Neural cell (in vitro differentiated cells): ENCODE data around the gene MUL1. TPM values are rescaled to one million over a fixed set of nuclear protein-coding genes. Genes with fewer than 3 reads are reported as not detected.

Source experiments
- H2AFZ ChIP-seq: fragments of 200-600, 300-800 bp; sonication (generic), shearing (Covaris generic); 2 replicates; pipeline ENCODE4 v1.6.0; 2014; ENCODE audit warnings: low read depth, mild to moderate bottlenecking, antibody characterized with exemption, low read length, moderate library complexity
- H3F3A ChIP-seq: fragments of 200-600 bp; shearing (Covaris generic); 2 replicates; pipeline ENCODE4 v1.6.1; 2016; ENCODE audit warnings: mild to moderate bottlenecking, moderate library complexity, mixed read lengths, antibody characterized with exemption, low read length; ENCODE audit not compliant: insufficient read depth, poor library complexity, severe bottlenecking
- H3K27ac ChIP-seq: fragments of 200-600, 300-800 bp; sonication (generic), shearing (Covaris generic); 2 replicates; pipeline ENCODE4 v1.5.1; 2014; ENCODE audit warnings: mild to moderate bottlenecking, low read length, moderate library complexity
- H3K27me3 ChIP-seq: fragments of 300-800, 200-600 bp; sonication (generic), shearing (Covaris generic); 2 replicates; pipeline ENCODE4 v1.6.0; 2014; ENCODE audit warnings: mild to moderate bottlenecking, low read depth, low read length, moderate library complexity; ENCODE audit not compliant: insufficient read depth
- H3K36me3 ChIP-seq: fragments of 300-800, 200-600 bp; sonication (generic), shearing (Covaris generic); 2 replicates; pipeline ENCODE4 v1.5.1; 2014; ENCODE audit warnings: mild to moderate bottlenecking, antibody characterized with exemption, low read length, moderate library complexity; ENCODE audit not compliant: insufficient read depth
- H3K4me2 ChIP-seq: fragments of 300-800, 200-600 bp; sonication (generic), shearing (Covaris generic); 2 replicates; pipeline ENCODE4 v1.6.0; 2014; ENCODE audit warnings: mild to moderate bottlenecking, low read length
- H3K4me3 ChIP-seq: fragments of 300-800, 200-600 bp; sonication (generic), shearing (Covaris generic); 2 replicates; pipeline ENCODE4 v1.5.1; 2014; ENCODE audit warnings: mild to moderate bottlenecking, low read length, moderate library complexity
- H3K79me2 ChIP-seq: fragments of 200-600 bp; shearing (Covaris generic); replicated peaks from 2 replicates; pipeline ENCODE4 v1.6.0; 2014; ENCODE audit warnings: mild to moderate bottlenecking, low read length, moderate library complexity; ENCODE audit not compliant: insufficient read depth
- H3K9ac ChIP-seq: fragments of 300-800, 200-600 bp; sonication (generic), shearing (Covaris generic); 2 replicates; pipeline ENCODE4 v1.6.1; 2016; ENCODE audit warnings: mild to moderate bottlenecking, low read length, mixed read lengths
- H3K9me2 ChIP-seq: fragments of 200-600 bp; shearing (Covaris generic); 2 replicates; pipeline ENCODE4 v1.6.1; 2016; ENCODE audit warnings: mild to moderate bottlenecking, low read length, mixed read lengths; ENCODE audit not compliant: insufficient read depth
- H3K9me3 ChIP-seq: fragments of 200-600, 300-800 bp; sonication (generic), shearing (Covaris generic); 2 replicates; pipeline ENCODE4 v1.6.1; 2016; ENCODE audit warnings: mild to moderate bottlenecking, mixed run types, low read length, moderate library complexity, mixed read lengths
- H4K20me1 ChIP-seq: fragments of 200-600 bp; shearing (Covaris generic); 2 replicates; pipeline ENCODE4 v1.6.1; 2016; ENCODE audit warnings: mild to moderate bottlenecking, mixed run types; ENCODE audit not compliant: insufficient read depth
- CTCF ChIP-seq: fragments of 450-650 bp; IDR thresholded peaks from 2 replicates; pipeline ENCODE4 v1.5.1; 2014; ENCODE audit warnings: antibody characterized with exemption, mild to moderate bottlenecking, moderate library complexity; ENCODE audit not compliant: poor library complexity, severe bottlenecking
- EP300 ChIP-seq: fragments of 450-650 bp; conservative IDR thresholded peaks from 2 replicates; pipeline ENCODE4 v1.6.1; 2014; ENCODE audit warnings: antibody characterized with exemption, mild to moderate bottlenecking, moderate library complexity; ENCODE audit not compliant: poor library complexity, severe bottlenecking
- EZH2 ChIP-seq: fragments of 200-600, 300-800 bp; shearing (Covaris generic), sonication (generic); IDR thresholded peaks from 2 replicates; pipeline ENCODE4 v1.6.1; 2014; ENCODE audit warnings: antibody characterized with exemption, low read length, borderline replicate concordance, mild to moderate bottlenecking; ENCODE audit not compliant: insufficient read depth, poor library complexity, severe bottlenecking
- MXI1 ChIP-seq: fragments of 450-650 bp; conservative IDR thresholded peaks from 2 replicates; pipeline ENCODE4 v1.6.1; 2014; ENCODE audit warnings: antibody characterized with exemption, mild to moderate bottlenecking; ENCODE audit not compliant: poor library complexity, severe bottlenecking
- POLR2AphosphoS5 ChIP-seq: IDR thresholded peaks from 2 replicates; pipeline ENCODE4 v1.6.1; 2012
- RAD21 ChIP-seq: fragments of 450-650 bp; conservative IDR thresholded peaks from 2 replicates; pipeline ENCODE4 v1.6.1; 2014; ENCODE audit warnings: antibody characterized with exemption, mild to moderate bottlenecking, moderate library complexity
- REST ChIP-seq: IDR thresholded peaks from 2 replicates; pipeline ENCODE4 v1.6.1; 2012; ENCODE audit warnings: borderline replicate concordance
- SMC3 ChIP-seq: fragments of 450-650 bp; conservative IDR thresholded peaks from 2 replicates; pipeline ENCODE4 v1.6.1; 2014; ENCODE audit warnings: antibody characterized with exemption, mild to moderate bottlenecking, moderate library complexity; ENCODE audit not compliant: poor library complexity
- TAF1 ChIP-seq: IDR thresholded peaks from 2 replicates; pipeline ENCODE4 v1.6.1; 2012; ENCODE audit warnings: low read depth
- polyA plus RNA-seq: library from polyadenylated mRNA; depleted of rRNA; stranded (reverse); fragments of >200 nt; gene quantifications from 2 replicates; pipeline ENCODE4 v1.2.3, GENCODE V29; 2014

The MUL1 gene
- polyA plus RNA-seq, 1 donor from 2014 or later: 13.5 TPM

- Histone ChIP-seq H3K9ac (no peak overlapping the region), H3K27ac (no peak overlapping the region)
These were observed 38.4 kb downstream of the MUL1 start for GRCh38 chr1:20469406-20470076.

GRCh38 chr1:20466273-20466672 is 41.7 kb downstream of the MUL1 start:
- no peaks in the 10 kb centered on the region for H3F3A ChIP-seq
- no peak overlapping the region for H2AFZ ChIP-seq
- no peak overlapping the region for H3K4me3 ChIP-seq
- no peaks in the 10 kb centered on the region for H3K79me2 ChIP-seq
- H3K9me2 ChIP-seq: no peaks in the 10 kb centered on the region
- H3K9me3 ChIP-seq: no peaks in the 10 kb centered on the region
- H3K27me3 ChIP-seq: no peaks in the 10 kb centered on the region
- no peak overlapping the region for H3K27ac ChIP-seq
- no peak overlapping the region for H3K9ac ChIP-seq
- H3K36me3 ChIP-seq: no peaks in the 10 kb centered on the region
- H4K20me1 ChIP-seq: no peaks in the 10 kb centered on the region
- H3K4me2 ChIP-seq: no peak overlapping the region
- TF ChIP-seq EP300 (no peak), CTCF (no peak), EZH2 (no peak), REST (no peak), TAF1 (no peak)

More at GRCh38 chr1:20469406-20470076, 38.4 kb downstream of the MUL1 start:
- Histone ChIP-seq H4K20me1 (no peaks in the 10 kb centered on the region), H3F3A (no peaks in the 10 kb centered on the region), H3K27me3 (no peaks in the 10 kb centered on the region), H3K36me3 (no peaks in the 10 kb centered on the region), H3K79me2 (no peaks in the 10 kb centered on the region), H3K4me2 (no peak overlapping the region), H3K9me3 (no peaks in the 10 kb centered on the region), H3K4me3 (no peak overlapping the region), H2AFZ (no peak overlapping the region), H3K9me2 (no peaks in the 10 kb centered on the region)
- no peak for TF ChIP-seq TAF1
- TF ChIP-seq EZH2: no peak
- TF ChIP-seq MXI1: no peak
- TF ChIP-seq CTCF: no peak
- no peak for TF ChIP-seq SMC3
- TF ChIP-seq REST: no peak
- TF ChIP-seq EP300: no peak
- TF ChIP-seq POLR2AphosphoS5: no peak
- TF ChIP-seq RAD21: no peak
